Activated T-helper 17 cell treated with anti-CD3 and anti-CD28 coated beads, Interleukin-2, amount 50 U/mL, for 72 hours (primary cell): ENCODE data around the gene FASTKD3. TPM values are rescaled to one million over a fixed set of nuclear protein-coding genes. Genes with fewer than 3 reads are reported as not detected.

ENCODE experiments used
- ATAC-seq: fragments of 150-1000 bp; cut with Tn5 transposase; replicated peaks from 2 replicates; pipeline ENCODE4 v1.10.0; 2021; ENCODE audit warnings: mild to moderate bottlenecking, moderate library complexity
- H3K27ac Mint-ChIP-seq: one replicate; pipeline ENCODE4 v1.8.0; 2022; ENCODE audit warnings: mixed read lengths
- H3K27me3 Mint-ChIP-seq: one replicate; pipeline ENCODE4 v1.8.0; 2022; ENCODE audit warnings: mixed read lengths
- H3K36me3 Mint-ChIP-seq: one replicate; pipeline ENCODE4 v1.8.0; 2022; ENCODE audit warnings: low read depth, mild to moderate bottlenecking, mixed read lengths
- H3K4me1 Mint-ChIP-seq: one replicate; pipeline ENCODE4 v1.8.0; 2022; ENCODE audit warnings: mixed read lengths
- H3K4me3 Mint-ChIP-seq: one replicate; pipeline ENCODE4 v1.8.0; 2022; ENCODE audit warnings: mild to moderate bottlenecking, mixed read lengths
- H3K9me3 Mint-ChIP-seq: one replicate; pipeline ENCODE4 v1.8.0; 2022; ENCODE audit warnings: mixed read lengths
- total RNA-seq, 2 donors: library from RNA; stranded (reverse); gene quantifications; one replicate each; pipeline ENCODE4 v1.2.3, GENCODE V29; 2022

Gene FASTKD3
- total RNA-seq, 2 donors from 2014 or later: 7.9 to 13.4 TPM

GRCh38 chr5:7869474-7870136 lies 774 bp upstream of the FASTKD3 start:
- peak; percentile 32 for ATAC-seq
- Mint-ChIP-seq H3K27ac (peak overlapping the region; percentile 85), H3K4me1 (peaks cover 45% of the 10 kb centered on the region), H3K27me3 (no peaks in the 10 kb centered on the region), H3K36me3 (peaks cover 82% of the 10 kb centered on the region), H3K9me3 (no peaks in the 10 kb centered on the region), H3K4me3 (peak overlapping the region; percentile 97)

- H3K36me3 Mint-ChIP-seq: peaks cover 78% of the 10 kb centered on the region
- ATAC-seq: no peak
- H3K9me3 Mint-ChIP-seq: no peaks in the 10 kb centered on the region
- no peaks in the 10 kb centered on the region for H3K27me3 Mint-ChIP-seq
- peaks cover 37% of the 10 kb centered on the region for H3K4me1 Mint-ChIP-seq
- peak overlapping the region; percentile 93 for H3K27ac Mint-ChIP-seq
- peak overlapping the region; percentile 97 for H3K4me3 Mint-ChIP-seq
These were observed 431 bp downstream of the FASTKD3 start for GRCh38 chr5:7868427-7868772.

GRCh38 chr5:7867260-7867659 lies 1.6 kb downstream of the FASTKD3 start:
- Mint-ChIP-seq H3K27ac (no peak overlapping the region), H3K4me3 (peak overlapping the region; percentile 97), H3K36me3 (peaks cover 79% of the 10 kb centered on the region), H3K4me1 (peaks cover 27% of the 10 kb centered on the region), H3K9me3 (no peaks in the 10 kb centered on the region), H3K27me3 (no peaks in the 10 kb centered on the region)
- ATAC-seq: no peak

- Mint-ChIP-seq H3K4me3 (no peak overlapping the region), H3K9me3 (no peaks in the 10 kb centered on the region), H3K4me1 (peaks cover 17% of the 10 kb centered on the region), H3K27ac (no peak overlapping the region), H3K36me3 (peaks cover 77% of the 10 kb centered on the region), H3K27me3 (no peaks in the 10 kb centered on the region)
- ATAC-seq: no peak
These were observed 2.6 kb downstream of the FASTKD3 start for GRCh38 chr5:7866196-7866595.

GRCh38 chr5:7857926-7858632 lies 10.8 kb downstream of the FASTKD3 start:
- H3K4me1 Mint-ChIP-seq: peaks cover 19% of the 10 kb centered on the region
- peak overlapping the region; percentile 72 for H3K27ac Mint-ChIP-seq
- peaks cover 3% of the 10 kb centered on the region for H3K9me3 Mint-ChIP-seq
- H3K27me3 Mint-ChIP-seq: no peaks in the 10 kb centered on the region
- peak overlapping the region; percentile 19 for H3K4me3 Mint-ChIP-seq
- peaks cover 49% of the 10 kb centered on the region for H3K36me3 Mint-ChIP-seq
- ATAC-seq: peak; percentile 81

- peak overlapping the region; percentile 72 for H3K27ac Mint-ChIP-seq
- ATAC-seq: no peak
- H3K36me3 Mint-ChIP-seq: peaks cover 42% of the 10 kb centered on the region
- no peaks in the 10 kb centered on the region for H3K27me3 Mint-ChIP-seq
- H3K4me3 Mint-ChIP-seq: peak overlapping the region; percentile 19
- peaks cover 21% of the 10 kb centered on the region for H3K4me1 Mint-ChIP-seq
- peaks cover 4% of the 10 kb centered on the region for H3K9me3 Mint-ChIP-seq
These were observed 11.5 kb downstream of the FASTKD3 start for GRCh38 chr5:7857361-7857760.

- peaks cover 24% of the 10 kb centered on the region for H3K4me1 Mint-ChIP-seq
- H3K4me3 Mint-ChIP-seq: no peak overlapping the region
- H3K27me3 Mint-ChIP-seq: no peaks in the 10 kb centered on the region
- peak; percentile 68 for ATAC-seq
- H3K27ac Mint-ChIP-seq: no peak overlapping the region
- peaks cover 4% of the 10 kb centered on the region for H3K9me3 Mint-ChIP-seq
- peaks cover 40% of the 10 kb centered on the region for H3K36me3 Mint-ChIP-seq
These were observed 12.0 kb downstream of the FASTKD3 start for GRCh38 chr5:7856855-7857254.

- Mint-ChIP-seq H3K36me3 (peaks cover 27% of the 10 kb centered on the region), H3K27ac (no peak overlapping the region), H3K27me3 (peaks cover 3% of the 10 kb centered on the region), H3K4me3 (no peak overlapping the region), H3K9me3 (peaks cover 4% of the 10 kb centered on the region), H3K4me1 (peaks cover 27% of the 10 kb centered on the region)
- no peak for ATAC-seq
These were observed 13.2 kb downstream of the FASTKD3 start for GRCh38 chr5:7855611-7856010.

- Mint-ChIP-seq H3K9me3 (peaks cover 4% of the 10 kb centered on the region), H3K27ac (no peak overlapping the region), H3K36me3 (peaks cover under 1% of the 10 kb centered on the region), H3K4me3 (no peak overlapping the region), H3K27me3 (peaks cover 13% of the 10 kb centered on the region), H3K4me1 (peaks cover 19% of the 10 kb centered on the region)
- no peak for ATAC-seq
These were observed 15.8 kb downstream of the FASTKD3 start for GRCh38 chr5:7852988-7853387.

- no peak for ATAC-seq
- no peaks in the 10 kb centered on the region for H3K36me3 Mint-ChIP-seq
- H3K27me3 Mint-ChIP-seq: peaks cover 13% of the 10 kb centered on the region
- H3K9me3 Mint-ChIP-seq: peaks cover 4% of the 10 kb centered on the region
- H3K4me3 Mint-ChIP-seq: peak overlapping the region; percentile 64
- H3K4me1 Mint-ChIP-seq: peaks cover 14% of the 10 kb centered on the region
- H3K27ac Mint-ChIP-seq: no peak overlapping the region
These were observed 16.3 kb downstream of the FASTKD3 start for GRCh38 chr5:7852542-7852941.

GRCh38 chr5:7851617-7852289 lies 17.1 kb downstream of the FASTKD3 start:
- peaks cover 4% of the 10 kb centered on the region for H3K9me3 Mint-ChIP-seq
- no peak for ATAC-seq
- peak overlapping the region; percentile 64 for H3K4me3 Mint-ChIP-seq
- no peak overlapping the region for H3K27ac Mint-ChIP-seq
- peaks cover 10% of the 10 kb centered on the region for H3K4me1 Mint-ChIP-seq
- peaks cover 16% of the 10 kb centered on the region for H3K27me3 Mint-ChIP-seq
- H3K36me3 Mint-ChIP-seq: no peaks in the 10 kb centered on the region

- ATAC-seq: no peak
- no peaks in the 10 kb centered on the region for H3K36me3 Mint-ChIP-seq
- H3K27me3 Mint-ChIP-seq: peaks cover 17% of the 10 kb centered on the region
- H3K4me1 Mint-ChIP-seq: peaks cover 9% of the 10 kb centered on the region
- H3K27ac Mint-ChIP-seq: no peak overlapping the region
- peaks cover 4% of the 10 kb centered on the region for H3K9me3 Mint-ChIP-seq
- H3K4me3 Mint-ChIP-seq: peak overlapping the region; percentile 64
These were observed 17.6 kb downstream of the FASTKD3 start for GRCh38 chr5:7851240-7851592.

GRCh38 chr5:7850395-7851239 lies 18.2 kb downstream of the FASTKD3 start, which contains the start of gene CFAP90:
TSS of gene CFAP90 (minus strand) at chr5:7851133. CDS start at chr5:7851021, 112 bp downstream.
- peaks cover 17% of the 10 kb centered on the region for H3K27me3 Mint-ChIP-seq
- H3K9me3 Mint-ChIP-seq: peaks cover 4% of the 10 kb centered on the region
- H3K27ac Mint-ChIP-seq: no peak within 1 kb of the TSS
- H3K4me3 Mint-ChIP-seq: peak within 1 kb of the TSS; percentile 64
- no peaks in the 10 kb centered on the region for H3K36me3 Mint-ChIP-seq
- peaks cover 9% of the 10 kb centered on the region for H3K4me1 Mint-ChIP-seq
- peak; percentile 41 for ATAC-seq
